Hematopoietic multipotent progenitor cell treated with erythropoietin and hydrocortisone succinate and interleukin-3 and kit ligand, for 8 days (in vitro differentiated cells): Measurements from ENCODE around the gene OPN1SW.

ENCODE experiments used
- DNase-seq: peaks from one replicate; pipeline ENCODE4 v3.0.0-alpha.2; 2015

OPN1SW gene, protein sequence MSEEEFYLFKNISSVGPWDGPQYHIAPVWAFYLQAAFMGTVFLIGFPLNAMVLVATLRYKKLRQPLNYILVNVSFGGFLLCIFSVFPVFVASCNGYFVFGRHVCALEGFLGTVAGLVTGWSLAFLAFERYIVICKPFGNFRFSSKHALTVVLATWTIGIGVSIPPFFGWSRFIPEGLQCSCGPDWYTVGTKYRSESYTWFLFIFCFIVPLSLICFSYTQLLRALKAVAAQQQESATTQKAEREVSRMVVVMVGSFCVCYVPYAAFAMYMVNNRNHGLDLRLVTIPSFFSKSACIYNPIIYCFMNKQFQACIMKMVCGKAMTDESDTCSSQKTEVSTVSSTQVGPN

GRCh38 chr7:128775744-128776474, at the start of gene OPN1SW:
TSS of gene OPN1SW (minus strand) at chr7:128775794. CDS start at chr7:128775781, 13 bp downstream.
- DNase-seq, result no peak

- no peak for DNase-seq
Measured at GRCh38 chr7:128821724-128822123, 46.1 kb upstream of the OPN1SW start.

DNA sequence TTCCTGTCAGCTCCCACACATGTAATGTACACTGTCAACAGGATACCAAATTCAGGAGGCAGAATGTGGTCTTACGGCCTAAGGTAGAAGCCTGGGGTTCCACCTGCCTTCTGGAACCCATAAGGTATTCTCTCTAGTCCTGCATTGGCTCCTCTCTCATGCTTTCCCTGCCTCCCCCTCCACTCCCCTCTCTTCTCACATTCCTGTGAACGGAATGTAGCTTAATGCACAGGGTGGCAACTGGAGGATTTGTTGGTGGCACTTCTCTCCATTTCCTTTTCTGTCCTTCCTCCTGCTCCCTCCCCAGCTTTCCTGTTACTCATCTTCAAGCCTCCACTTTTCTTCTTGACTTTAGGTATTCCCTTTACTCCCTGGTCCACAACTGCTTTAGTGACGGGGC, 43.1 kb upstream of the OPN1SW start:
- no peak for DNase-seq

- DNase-seq, result no peak
Measured at GRCh38 chr7:128815289-128815942, 39.8 kb upstream of the OPN1SW start.

DNA sequence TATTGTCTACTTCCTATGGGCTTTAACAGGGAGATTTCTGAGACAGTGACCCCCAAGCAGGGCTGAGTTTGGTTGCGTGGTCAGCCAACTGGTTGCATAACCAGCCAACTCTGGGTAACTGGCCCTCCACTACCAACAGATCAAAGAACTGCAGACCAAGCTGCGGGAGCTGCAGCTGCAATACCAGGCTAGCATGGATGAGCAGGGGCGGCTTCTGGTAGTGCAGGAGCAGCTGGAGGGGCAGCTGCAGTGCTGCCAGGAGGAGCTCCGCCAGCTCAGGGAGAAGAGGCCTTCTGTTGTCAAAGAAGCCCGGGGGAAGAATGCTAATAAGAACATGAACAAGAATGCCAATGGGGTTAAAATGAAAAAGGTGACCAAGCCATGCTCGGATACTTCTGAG, 38.9 kb upstream of the OPN1SW start:
- DNase-seq, result no peak

- peak; percentile 35 for DNase-seq
Measured at GRCh38 chr7:128812514-128813168, 37.0 kb upstream of the OPN1SW start.

- no peak for DNase-seq
Measured at GRCh38 chr7:128811631-128812430, 36.2 kb upstream of the OPN1SW start.

DNA sequence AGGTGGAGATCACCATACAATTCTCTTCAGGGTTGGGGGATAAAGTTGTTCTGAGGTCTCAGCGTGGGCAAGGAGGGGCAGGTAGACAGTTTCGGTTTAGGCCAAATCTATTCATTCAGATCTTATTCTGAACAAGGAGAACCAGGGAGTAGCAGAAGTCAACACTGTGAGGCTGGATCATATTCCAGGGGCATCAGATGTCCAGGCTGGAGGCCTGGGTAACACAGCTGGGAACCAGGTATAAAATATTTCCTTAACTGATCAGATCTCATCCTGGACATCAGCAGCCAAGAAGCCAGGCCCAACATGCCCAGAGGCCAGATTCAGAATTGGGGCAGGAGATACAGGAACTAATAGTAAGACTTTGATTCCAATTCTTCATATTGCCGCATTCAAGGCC, 35.4 kb upstream of the OPN1SW start:
- no peak for DNase-seq

GRCh38 chr7:128810473-128810872, 34.9 kb upstream of the OPN1SW start:
- no peak for DNase-seq

DNA sequence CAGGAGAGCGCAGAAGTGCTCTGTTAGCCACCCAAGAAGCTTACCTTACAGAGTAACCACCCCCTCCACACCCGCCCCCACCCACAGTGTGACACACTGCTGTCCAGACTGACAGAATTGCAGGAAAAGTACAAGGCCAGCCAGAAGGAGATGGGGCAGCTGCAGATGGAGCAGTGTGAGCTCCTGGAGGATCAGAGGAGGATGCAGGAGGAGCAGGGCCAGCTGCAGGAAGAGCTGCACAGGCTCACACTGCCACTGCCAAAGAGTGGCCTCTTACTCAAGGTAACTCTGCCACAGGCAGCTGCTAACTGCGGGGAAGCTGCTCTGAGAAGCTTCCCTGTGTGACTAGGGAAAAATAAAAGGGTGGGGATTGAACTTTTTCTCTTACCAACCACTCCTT, 33.8 kb upstream of the OPN1SW start:
- no peak for DNase-seq

DNA sequence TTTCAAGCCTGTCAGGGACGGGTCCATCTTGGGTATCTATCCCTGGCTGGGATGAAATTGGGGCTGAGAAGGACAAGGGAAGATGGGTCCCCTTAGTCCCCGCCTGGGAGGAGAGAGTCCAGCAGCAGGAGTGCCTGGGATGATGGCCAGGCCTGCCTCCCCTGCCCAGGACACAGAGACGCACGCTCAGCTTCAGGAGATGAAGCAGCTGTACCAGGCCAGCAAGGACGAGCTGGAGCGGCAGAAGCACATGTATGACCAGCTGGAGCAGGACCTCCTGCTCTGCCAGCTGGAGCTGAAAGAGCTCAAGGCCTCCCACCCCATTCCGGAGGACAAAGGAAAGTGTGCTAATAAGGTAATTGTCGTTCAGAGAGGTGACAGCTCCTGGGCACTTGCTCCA, 31.6 kb upstream of the OPN1SW start:
- no peak for DNase-seq

- DNase-seq, result no peak
Measured at GRCh38 chr7:128805225-128805624, 29.6 kb upstream of the OPN1SW start.

DNA sequence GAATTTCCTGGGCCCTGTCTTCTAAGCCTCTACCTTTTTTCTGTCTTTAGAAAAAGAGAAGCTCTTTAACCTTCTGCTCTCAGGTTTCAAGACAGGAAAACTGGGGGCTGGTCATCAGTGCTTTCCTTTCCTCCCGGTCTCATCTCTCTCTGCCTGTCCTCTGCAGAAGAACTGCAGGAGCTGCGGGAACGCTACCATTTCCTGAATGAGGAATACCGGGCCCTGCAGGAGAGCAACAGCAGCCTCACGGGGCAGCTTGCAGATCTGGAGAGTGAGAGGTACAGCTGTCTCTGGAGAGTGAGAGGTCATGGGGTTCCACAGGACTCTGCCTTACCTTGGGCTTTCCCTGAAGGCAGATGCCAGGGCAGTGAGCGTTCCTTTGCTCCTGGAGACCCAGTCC, 28.9 kb upstream of the OPN1SW start:
- DNase-seq, result no peak

GRCh38 chr7:128801667-128802418, 26.2 kb upstream of the OPN1SW start:
- no peak for DNase-seq

DNA sequence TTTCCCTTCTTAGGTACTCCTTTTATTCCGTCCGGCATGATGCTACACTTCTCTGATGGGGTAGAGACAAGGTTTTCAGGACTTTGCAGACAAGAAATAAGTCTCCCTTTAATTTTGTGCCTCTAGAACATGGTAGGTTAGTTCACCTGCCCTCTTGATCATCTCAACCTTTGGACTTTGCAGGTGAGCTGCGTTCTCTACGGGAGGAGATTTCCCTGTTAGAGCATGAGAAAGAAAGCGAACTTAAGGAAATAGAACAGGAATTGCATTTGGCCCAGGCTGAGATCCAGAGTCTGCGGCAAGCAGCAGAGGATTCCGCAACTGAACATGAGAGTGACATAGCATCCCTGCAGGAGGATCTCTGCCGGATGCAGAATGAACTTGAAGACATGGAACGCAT, 25.4 kb upstream of the OPN1SW start:
- no peak for DNase-seq

DNA sequence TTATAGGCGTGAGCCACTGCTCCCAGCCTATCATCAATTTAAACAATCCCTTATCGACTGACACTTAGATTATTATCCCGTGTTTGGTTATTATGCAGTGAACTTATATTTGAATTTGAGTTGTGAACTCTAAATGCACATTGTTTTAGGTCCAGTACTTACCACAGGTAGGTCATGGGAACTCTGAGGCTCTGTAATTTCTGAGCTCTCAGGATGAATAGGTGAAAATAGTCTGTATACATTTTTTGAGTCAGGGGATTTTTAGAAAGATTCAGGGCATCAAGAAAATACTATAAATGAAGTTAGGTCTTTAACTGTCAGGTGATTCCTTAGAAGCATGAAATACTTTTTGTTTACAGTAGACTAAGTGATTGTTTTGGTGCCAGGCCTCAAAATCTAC, 25.0 kb upstream of the OPN1SW start:
- DNase-seq, result no peak

DNA sequence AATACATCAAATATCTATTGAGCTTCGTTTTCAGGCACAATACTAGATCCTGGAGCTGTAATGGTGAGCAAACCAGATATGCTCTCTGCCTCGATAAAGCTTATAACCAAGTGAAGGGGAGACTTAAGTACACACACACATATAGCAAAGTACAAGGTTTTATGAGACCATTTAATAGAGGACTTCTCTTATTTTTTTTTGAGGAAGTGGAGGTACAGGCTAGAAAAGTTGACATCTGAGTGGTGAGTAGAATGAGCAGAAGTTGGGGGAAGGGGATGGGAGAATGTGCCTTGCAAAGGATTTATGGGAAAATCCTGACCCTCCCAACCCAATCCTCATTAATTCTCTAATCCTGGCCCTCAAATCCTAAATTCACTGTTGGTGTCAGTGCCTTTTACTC, 23.9 kb upstream of the OPN1SW start:
- DNase-seq, result no peak

- no peak for DNase-seq
Measured at GRCh38 chr7:128796327-128796726, 20.7 kb upstream of the OPN1SW start.

GRCh38 chr7:128795129-128795528, 19.5 kb upstream of the OPN1SW start:
- DNase-seq, result no peak

DNA sequence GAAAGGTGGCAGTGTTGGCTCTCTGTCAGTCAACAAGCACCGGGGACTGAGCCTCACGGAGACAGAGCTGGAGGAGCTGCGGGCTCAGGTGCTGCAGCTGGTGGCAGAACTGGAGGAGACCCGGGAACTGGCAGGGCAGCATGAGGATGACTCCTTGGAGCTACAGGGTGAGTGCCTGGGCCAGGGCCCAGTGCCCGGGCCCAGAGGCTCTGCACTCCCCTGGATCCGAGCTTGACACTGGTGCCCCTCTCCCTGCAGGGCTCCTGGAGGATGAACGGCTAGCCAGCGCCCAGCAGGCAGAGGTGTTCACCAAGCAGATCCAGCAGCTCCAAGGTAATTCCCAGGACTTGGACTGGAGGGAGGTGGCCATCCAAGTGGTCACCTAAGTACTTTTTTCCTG, 18.8 kb upstream of the OPN1SW start:
- DNase-seq, result no peak

GRCh38 chr7:128794020-128794419, 18.4 kb upstream of the OPN1SW start:
- peak; percentile 19 for DNase-seq

DNA sequence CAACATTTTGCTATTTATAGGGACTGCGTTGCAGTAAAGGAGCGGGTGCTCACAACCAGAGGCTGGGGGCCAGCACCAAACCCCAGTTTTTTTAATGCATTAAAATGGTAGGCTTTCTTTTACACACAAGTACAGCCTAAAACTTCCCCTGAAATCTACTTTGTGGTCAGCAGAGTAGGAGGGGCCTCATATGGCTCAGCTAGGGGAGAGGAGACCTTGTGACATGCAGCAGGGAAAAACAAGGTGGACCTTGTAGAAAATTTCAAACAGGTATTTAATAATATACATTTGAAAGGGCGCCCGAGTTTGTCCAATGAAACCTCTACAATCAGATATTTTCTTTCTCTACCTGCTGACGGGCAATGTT, 17.6 kb upstream of the OPN1SW start:
- peak; percentile 47 for DNase-seq
